ELR (cell line): ENCODE results near the gene VWA8.
A peak's percentile ranks its signal among the peaks of the same experiment; 100 is the strongest.
"Not testable (repeated sequence)": the region's sequence is repeated elsewhere in the genome, so short reads cannot be mapped to it uniquely, and the experiment has no call there.

ENCODE experiments used
- DNase-seq: peaks from one replicate; pipeline ENCODE4 v3.0.0-alpha.2; 2015; ENCODE audit warnings: low read depth

VWA8 gene

DNA sequence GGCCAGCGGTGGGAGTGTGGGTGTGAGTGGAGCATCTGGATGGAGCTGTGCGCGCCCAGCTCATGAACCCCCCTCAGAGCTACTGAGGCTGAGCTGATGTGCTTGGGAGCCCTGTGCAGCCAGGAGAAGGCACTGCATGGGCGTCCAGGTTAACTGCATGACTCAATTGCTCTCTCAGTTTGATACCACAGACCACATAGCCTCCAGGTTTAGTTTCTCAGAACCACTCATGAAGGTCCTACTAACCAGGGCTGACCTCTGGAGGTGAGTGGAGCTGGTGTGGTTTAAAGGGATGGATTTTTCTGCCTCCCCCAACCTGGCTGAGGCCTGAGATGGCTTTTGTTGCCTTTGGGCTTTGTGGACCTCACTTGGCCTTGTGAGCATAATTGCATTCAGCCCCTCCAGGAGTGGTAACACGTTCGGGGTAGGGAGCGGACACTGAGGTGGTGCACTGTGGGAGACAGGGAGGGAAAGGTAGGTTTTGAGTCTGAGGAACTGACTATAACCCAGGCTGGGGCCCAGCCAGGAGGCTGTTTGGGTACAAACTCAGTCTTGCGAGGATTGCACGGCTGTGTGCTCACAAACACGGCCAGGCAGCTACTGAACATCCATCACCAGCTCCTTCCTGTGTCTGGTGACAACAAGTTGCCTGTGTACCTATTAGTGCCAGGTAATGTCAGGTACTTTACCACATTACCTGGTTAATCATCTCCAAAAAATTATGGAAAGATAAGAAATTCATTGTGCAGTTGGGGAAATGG is 406.1 kb downstream of the VWA8 start:
- peak; percentile 22 for DNase-seq

DNA sequence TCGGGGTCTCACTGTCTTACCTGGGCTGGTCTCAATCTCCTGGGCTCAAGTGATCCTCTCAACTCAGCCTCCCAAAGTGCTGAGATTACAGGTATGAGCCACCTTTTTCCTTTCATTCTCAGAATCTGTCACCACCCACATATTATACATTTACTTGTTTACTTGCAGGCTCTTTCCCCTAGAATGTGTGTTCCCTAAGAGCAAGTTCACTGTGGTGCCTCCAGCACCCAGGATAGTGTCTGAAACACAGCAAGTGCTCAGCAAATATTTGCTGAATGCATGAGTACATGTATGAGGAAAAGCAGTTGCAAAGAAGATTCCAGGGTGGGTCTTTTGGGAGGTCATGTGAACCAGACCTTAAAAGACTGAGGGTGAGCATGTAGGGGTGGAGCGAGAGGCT is 406.7 kb downstream of the VWA8 start:
- DNase-seq = no peak

DNA sequence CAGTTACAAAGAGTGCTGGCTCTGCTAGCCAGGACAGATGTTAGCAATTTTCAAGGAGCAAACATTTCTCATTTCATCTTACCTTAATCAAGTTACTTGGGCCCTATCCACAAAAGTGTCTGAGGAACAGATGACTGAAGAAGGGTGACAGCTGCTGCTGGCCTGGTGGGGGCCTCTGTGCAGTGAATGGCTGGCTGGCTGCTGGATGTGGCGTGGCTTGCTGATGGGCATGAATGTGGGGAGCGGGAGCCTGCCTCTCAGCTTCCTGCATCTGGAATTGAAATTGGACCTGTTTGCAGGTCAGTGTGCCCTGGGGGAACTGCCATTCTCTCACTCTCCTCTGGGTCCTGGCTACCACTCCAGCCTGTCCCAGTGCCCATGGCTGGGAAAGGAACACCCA is 408.9 kb downstream of the VWA8 start:
- DNase-seq = no peak

DNA sequence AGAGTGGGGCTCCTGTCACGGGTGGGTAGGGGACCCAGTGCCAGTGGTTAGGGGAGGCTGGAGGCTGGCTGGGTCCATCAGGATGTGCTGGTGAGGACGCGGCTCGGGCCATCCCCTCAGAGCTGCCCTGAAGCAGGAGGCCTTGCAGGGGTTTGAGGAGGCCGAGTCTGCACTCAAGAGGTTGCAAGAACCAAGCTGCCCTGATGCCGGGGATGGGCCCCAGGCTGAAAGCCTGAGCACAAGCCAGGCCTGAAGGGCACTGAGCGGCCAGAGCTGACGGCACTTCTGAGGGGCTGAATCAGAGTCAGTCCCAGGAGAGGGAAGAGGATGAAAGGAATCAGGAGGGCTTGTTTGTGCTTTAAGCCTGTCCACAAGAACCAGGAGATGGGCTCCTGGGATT is 410.6 kb downstream of the VWA8 start:
- DNase-seq = no peak

DNA sequence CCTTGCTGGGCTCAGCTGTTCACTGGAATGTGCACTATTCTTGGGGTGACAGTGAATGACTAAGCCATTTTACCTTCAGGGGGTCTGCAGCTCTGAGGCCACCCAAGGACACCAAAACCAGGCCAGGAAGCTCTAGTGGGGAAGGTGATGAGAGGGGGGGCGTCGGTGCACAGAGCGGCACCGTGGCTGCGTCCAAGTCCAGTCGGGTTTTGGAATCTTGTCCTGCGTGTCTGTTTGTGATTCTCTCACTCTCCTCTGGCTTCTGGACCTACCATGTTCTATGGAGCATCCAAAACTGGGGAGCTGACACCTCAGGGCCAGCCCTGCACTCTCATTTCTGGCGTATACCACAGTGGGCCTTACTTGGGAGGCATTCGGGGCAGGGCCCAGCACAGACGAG is 411.4 kb downstream of the VWA8 start:
- DNase-seq = no peak

DNA sequence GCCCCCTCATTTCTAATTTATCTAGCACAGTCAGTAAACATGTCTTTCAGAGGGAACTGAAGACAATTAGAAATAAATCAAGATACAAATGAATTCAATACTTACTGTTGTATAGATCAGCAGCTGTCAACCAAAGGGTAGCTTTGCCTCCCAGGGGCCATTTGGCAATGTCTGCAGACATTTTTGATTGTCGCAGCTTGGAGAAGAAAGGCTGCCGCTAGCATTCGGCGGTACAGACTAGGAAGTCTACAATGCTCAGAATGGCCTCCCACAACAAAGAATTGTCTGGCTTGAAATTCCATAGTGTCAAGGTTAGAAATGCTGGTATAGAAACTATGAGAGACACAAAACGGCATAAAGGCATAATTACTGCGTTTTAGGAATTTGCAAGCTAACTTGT is 412.0 kb downstream of the VWA8 start:
- DNase-seq = no peak

DNA sequence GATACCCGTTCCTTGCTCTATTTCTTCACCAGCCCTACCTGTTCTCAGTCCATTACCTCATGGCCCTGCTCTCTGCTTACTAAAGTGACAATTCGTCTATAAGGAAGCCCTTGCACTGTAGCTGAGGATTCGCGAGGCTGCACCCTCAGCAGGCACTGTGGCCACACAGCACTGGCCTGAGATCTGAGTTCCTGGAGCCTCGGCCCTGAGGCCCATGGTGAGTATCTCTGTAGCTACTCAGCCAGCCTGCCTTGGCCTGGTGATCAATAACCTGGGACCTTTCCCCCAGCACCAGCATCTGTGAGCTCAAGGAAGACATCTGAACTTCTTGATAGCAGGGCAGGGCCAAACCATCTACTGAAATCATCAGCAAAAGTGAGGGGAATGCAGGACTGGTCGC is 412.9 kb downstream of the VWA8 start:
- DNase-seq = no peak

DNA sequence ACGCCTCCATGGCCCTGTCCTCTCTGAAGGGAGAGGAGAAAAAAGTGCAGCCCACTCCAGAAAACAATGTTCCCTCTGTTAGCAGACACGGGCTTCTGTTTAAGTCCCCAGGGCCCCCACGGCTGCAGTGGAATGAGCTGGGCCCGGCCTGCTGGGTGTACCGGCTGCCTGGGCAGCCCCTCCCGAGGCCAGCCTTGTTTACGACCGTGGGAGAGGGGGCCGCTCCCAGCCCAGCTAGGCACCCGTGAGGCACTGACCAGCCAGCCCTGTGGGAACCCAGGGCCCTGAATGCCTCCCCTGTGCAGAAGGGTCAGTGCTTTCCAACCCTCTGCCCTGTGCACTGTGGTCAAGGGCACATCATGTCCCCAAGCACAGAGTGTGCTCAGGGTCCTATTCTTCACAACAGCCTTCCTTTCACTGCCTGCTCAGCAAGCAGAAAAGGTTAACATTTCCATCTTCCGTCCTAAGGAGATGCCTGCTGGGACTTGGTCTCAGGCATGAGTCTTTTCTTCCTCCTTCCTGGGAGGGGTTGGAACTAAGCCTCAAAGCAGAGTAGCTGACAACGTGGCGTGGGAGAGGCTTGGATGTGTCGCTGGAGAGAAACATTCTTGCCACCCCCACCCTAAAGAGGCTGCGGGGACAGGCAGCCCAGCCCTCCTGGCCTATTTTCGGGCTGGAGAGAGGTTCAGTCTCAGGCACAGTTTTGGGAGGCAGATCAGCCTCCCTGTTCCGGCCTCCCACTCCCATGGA is 413.5 kb downstream of the VWA8 start:
- DNase-seq = no peak

DNA sequence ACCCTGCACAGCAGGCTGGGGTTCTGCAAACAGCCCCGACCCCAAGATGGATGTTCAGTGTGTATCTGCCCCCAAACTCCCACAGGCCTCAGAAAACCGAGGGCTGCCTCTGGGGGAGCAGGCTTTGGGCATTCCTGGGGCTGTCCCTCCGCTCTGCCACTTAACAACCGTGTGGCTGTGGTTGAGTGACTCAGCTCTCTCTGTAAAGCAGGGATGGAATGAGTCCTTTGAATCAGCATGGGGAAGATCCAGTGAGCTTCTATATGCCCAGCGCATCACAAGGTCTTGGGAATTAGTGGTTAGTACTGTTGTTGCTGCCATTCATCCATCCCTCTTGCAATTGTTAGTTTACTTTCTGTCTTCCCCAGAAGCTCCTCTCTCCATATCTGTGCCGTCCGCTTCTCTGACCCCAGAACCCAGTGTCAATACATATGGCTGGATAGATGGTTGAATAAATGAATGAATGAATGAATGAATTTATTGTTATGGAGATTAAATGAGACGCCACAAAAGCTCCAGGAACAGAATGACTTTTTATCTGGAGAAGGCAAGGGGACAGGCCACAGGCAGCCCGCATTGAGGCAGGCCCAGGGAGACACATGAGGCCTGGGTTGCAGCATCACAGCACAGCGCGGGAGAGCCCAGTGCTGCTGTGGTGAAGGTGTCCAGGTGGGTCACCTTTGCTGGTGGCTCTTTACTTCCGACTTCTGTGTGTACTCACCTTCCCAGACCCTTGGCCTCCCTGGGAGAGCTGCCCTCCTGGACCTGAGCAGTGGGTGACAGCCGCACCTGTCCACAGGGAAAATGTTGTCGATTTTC is 414.3 kb downstream of the VWA8 start:
- DNase-seq = peak; percentile 95

DNA sequence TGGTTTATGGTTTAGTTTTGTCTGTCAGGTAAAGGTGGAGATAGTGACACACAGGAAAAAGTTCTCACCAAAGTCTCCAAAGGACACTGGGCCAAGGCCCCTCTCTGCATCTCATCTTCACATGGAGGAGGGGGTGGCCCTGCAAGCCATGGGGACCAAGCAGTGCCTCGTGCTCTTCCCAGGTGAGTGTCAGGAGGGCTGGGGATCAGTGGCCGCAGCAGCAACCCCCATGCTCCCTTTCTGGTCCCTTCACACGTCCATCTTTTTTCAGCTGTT is 415.5 kb downstream of the VWA8 start:
- DNase-seq = no peak

DNA sequence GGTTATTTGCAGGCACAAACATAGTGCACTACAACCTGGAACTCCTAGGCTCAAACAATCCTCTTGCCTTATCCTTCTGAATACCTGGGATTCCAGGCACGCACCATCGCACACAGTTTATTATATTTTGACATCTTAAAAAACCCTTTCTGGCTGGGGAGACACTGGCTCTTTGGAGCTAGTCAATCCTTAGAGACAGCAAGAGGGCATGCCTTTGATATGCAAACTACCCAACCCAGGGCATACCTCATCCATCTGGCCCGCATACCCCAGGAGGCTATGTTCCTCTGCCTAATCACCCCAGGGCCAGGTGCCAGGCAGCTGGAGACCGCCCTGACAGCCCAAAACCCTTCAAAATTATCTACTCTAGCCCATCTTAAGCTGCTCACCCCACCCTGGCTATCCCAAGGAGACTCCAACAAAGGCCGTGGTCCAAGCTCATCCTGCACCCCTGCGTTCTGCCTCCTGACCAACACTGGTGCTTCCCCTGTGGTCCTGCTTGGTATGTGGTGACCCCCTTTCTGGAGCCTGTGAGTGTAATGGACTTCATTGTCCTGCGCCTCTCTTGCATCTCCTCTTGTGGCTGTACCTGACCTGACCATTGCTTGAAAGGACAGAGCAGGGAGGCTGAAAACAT is 417.1 kb downstream of the VWA8 start:
- no peak for DNase-seq

DNA sequence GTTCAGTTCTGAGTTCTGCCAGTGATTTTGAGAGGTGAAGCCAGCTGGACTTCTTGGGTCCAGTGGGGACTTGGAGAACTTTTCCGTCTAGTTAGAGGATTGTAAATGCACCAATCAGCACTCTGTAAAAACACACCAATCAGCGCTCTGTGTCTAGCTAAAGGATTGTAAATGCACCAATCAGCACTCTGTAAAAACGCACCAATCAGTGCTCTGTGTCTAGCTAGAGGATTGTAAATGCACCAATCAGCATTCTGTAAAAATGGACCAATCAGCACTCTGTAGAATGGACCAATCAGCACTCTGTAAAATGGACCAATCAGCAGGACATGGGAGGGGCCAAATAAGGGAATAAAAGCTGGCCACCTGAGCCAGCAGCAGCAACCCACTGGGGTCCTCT is 418.1 kb downstream of the VWA8 start:
- not testable (repeated sequence) for DNase-seq

DNA sequence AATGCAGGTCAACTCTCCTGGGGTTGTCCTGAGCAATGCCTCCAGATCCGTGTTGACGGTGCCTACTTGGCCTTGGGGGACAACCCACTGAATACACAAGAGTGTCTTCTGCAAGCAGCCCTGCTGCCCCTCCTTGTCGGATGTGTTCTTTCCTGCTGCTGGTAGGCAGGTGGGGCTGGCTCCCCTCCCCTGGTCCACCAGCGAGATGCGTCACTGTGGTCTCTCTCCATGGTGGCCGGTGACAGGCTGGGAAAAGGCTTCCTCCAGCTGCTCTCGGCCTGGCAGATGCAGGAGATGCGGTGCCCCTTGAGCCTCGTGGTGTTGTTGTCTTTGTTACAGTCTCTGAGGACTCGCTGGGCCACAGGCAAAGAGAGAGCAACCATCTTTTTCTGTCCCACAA is 418.6 kb downstream of the VWA8 start:
- no peak for DNase-seq

DNA sequence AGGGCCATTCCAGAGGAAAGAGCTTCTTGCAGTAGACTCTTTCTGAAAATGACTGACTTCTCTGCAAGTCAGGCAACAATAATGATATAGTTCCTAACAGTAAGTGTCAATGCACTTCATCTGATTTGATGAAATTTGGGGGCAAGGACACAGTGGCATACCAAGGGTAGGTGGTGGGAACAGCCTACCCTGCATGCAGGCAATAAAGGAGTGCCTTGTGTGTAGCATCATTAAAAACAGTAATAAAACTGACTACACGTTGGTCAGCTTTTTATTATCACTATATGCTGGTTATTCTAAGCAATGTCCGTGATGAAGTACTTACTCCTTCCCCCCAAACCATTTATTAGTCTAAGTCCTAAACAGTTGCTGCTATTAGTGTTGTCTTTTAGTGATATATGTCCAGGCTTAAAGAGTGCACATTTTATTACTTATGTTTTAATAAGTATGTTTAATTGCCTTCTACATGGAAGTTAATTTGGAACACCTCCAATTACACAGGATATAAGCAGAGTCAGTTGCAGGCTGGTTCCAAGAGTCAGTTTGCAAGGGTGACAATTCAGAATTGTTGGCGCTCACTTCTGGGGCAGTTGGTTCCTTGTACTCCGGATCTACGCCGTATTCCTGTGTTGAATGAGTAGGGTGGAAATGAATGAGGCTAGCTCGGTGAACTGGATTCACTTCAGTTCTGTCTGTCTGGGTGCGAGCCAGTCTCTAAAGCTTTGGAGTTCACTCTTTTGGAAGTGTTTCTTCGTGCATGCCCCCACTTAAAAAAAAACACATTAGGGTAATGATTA is 419.6 kb downstream of the VWA8 start:
- DNase-seq = no peak

DNA sequence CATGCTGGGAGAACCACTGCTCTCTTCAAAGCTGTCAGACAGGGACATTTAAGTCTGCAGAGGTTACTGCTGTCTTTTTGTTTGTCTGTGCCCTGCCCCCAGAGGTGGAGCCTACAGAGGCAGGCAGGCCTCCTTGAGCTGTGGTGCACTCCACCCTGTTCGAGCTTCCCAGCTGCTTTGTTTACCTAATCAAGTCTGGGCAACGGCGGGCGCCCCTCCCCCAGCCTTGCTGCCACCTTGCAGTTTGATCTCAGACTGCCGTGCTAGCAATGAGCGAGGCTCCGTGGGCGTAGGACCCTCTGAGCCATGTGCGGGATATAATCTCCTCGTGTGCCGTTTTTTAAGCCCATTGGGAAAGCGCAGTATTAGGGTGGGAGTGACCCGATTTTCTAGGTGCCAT is 420.7 kb downstream of the VWA8 start:
- DNase-seq = not testable (repeated sequence)

DNA sequence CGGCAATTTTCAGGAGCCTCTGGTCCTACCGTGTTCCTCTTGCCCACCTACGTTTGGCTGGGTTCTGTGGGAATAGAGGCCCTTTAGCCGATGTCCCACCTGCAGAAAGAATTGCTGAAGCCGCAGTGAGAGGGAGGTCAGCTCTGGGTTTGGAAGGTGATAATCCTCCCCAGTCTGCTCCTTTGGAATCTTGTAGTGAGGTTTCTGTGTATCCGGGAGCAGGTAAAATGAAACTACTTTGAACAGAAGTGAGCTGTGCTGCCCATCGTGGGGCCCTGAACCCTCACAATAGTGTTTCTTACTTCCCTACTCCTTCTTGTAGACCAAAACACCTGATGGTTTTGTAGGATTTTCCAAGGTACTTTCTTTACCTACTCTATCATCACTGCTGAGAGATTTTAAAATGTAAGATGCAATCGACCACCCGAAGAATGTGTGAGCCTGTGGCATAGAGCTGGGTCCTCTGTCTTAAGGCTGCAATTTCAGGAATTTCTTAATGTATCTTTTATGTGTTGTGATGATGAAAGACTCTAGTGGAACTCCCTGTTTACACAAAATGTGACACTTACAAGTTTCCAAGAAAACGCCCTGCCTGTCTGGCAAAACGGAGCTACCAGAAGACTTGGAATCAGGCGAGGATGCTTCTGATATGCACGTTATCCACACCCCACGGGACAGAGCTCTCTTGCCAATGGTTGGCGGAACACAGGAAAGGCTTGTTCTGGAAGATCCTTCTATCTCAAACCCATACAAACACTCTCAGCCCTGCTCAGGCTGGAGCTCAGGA is 427.4 kb downstream of the VWA8 start:
- DNase-seq = no peak

DNA sequence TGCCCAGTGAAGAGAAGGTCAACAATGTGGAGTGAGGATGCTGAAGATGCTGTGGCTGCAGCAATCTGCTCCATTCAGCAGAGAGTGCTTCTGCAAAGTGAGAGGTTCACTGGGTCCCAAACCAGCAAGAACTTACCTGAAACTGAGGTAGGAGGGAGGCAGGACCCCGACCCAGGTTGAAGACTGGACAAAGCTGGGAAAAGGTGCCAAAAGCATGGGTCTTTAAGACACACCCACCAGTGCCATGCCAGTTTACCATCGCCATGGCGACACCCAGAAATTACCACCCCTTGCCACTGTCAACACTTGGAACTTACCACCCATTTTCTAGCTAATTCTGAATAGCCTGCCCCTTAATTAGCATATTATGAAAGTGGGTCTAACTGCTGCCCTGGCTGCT is 432.9 kb downstream of the VWA8 start:
- no peak for DNase-seq

DNA sequence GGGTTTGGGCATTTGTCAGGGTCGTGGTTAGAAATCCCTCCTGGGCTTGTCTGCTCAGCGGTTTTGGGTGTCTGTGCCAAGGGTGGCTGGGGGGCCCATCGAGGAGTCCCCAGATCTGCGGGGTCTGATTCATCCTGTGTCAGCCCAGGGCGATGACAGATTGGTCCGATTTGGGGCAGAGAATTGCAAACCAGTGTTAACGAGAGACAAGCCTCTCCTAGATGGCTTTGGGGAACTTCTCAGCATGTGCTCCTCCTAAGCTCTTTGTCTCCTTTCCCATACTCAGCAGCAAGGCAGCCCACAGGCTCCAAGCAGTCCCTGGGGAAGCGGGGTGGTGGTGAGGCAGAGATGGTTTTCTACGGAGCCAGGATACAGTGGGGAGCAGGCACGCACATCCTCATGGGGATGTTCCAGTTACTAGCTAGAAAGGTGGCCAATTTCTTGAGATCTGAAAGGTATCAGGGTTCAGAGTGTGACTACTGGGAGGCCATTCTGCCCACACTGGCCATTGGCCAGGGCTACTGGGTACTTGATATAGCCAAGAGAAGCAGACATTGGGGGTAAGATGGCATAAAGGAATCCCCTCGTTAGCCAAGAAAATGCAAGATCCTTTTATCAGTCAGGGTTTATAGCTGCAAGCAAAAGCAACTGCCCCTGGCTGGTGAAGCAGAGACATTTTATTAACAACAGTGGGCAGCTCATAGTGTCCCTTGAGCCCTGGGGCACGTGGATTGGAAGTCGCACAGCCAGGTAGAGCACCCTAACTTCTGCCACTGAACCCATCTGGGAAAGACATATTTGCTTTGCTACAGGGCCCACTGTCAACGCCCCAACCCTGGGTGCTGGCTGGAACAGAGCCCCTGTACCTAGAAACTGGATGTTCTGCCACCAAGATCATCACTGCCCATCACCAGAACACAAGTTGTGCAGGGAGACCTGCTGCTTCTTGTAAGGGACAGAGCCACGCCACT is 440.0 kb downstream of the VWA8 start:
- DNase-seq = peak; percentile 4

DNA sequence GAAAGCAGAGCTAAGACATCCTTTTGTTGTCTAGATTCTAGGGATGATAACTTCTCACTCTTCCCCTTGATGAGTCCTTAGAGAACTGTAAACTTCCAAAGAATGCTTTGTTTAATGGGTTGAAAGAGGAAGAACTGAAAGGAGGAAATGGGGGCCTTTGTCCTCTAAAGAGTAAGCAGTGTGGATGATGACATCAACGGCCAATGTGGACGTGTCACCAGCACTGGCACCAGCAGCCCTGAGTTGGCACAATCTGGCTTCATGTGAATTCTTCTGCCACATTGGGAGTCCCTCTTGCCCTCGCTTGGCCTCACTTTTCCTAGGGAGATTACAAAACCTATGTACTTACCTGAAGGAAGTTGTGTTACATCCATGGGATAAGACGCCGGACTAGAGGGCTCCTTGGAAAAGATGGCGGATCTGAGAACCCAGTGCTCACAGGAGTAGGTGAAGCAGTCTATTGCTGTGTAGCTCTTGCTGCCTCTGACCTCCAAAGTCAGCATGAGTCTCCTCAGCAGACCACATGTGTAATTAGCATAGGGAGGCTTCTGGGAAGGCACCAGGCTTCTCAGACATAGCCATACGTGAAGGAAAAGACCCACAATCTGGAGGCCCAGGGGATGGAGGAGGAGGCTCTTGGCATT is 440.8 kb downstream of the VWA8 start:
- DNase-seq = no peak
